HCT116 (cell line): ENCODE results near the gene PDE4A. TPM values are rescaled to one million over a fixed set of nuclear protein-coding genes. Genes with fewer than 3 reads are reported as not detected.

Experiments
- ATAC-seq: fragments of 200-7000 bp; cut with Tn5 transposase; 2 replicates; pipeline ENCODE4 v1.9.1; 2020; ENCODE audit warnings: mild to moderate bottlenecking, moderate library complexity
- BruUV-seq: library from RNA; stranded (reverse); fragments of 400-500 nt; replicated peaks from 2 replicates; lab custom pipeline; 2021; lab: Mats Ljungman, UMichigan
- CTCF ChIA-PET: fragments of 300-600 bp; sonication (Branson Sonifier 250); formaldehyde crosslinking; loops from one replicate; lab custom pipeline; 2021; ENCODE audit warnings: antibody characterized with exemption; lab: Charles Lee
- POLR2A ChIA-PET: fragments of 300-600, 350-600 bp; sonication (Branson Sonifier 250); formaldehyde crosslinking; loops from one replicate; lab custom pipeline; 2021; ENCODE audit warnings: antibody characterized with exemption; lab: Charles Lee
- RAD21 ChIA-PET, 2 experiments: fragments of 300-600 bp; sonication (Branson Sonifier 250); formaldehyde crosslinking; loops; one replicate each; lab custom pipeline; 2023; ENCODE audit warnings: low total read pairs in 2 of 2; ENCODE audit not compliant: uncharacterized antibody in 2 of 2, unreplicated experiment in 2 of 2, low non-redundant PET in 1 of 2; lab: Charles Lee
- DNase-seq: peaks from one replicate; pipeline ENCODE4 v3.0.0-alpha.2; 2010; ENCODE audit warnings: low read depth, low spot score
- H2AFZ ChIP-seq: fragments of 200-600 bp; shearing (Covaris generic), sonication (generic); 2 replicates; pipeline ENCODE4 v1.6.1; 2017; ENCODE audit warnings: low read depth, mixed run types, mixed read lengths, antibody characterized with exemption, low read length; ENCODE audit not compliant: poor library complexity, severe bottlenecking
- H3K27ac ChIP-seq: 2 replicates; pipeline ENCODE4 v1.5.1; 2012; ENCODE audit warnings: low read depth, low read length
- H3K27me3 ChIP-seq: fragments of 200-600 bp; sonication (generic); 2 replicates; pipeline ENCODE4 v1.6.1; 2016; ENCODE audit warnings: mixed run types, low read length, mixed read lengths; ENCODE audit not compliant: insufficient read depth
- H3K36me3 ChIP-seq, 2 experiments: fragments of 200-500 bp in 1 of 2; fragments of 200-600 bp in 1 of 2; sonication (Bioruptor generic) in 1 of 2; sonication (generic) in 1 of 2; 2 replicates each; pipeline versions ENCODE4 v1.5.1 to v1.6.1; 2014 to 2016; ENCODE audit warnings: low read length in 2 of 2, inconsistent platforms in 1 of 2, mixed read lengths in 1 of 2, mixed run types in 1 of 2; ENCODE audit not compliant: insufficient read depth in 2 of 2, control insufficient read depth in 1 of 2
- H3K4me1 ChIP-seq, 2 experiments: fragments of 200-600 bp in 1 of 2; sonication (generic) in 1 of 2; 2 replicates each; pipeline versions ENCODE4 v1.5.1 to v1.6.1; 2012 to 2017; ENCODE audit warnings: low read length in 2 of 2, inconsistent platforms in 1 of 2, mild to moderate bottlenecking in 1 of 2, mixed read lengths in 1 of 2, mixed run types in 1 of 2, moderate library complexity in 1 of 2; ENCODE audit not compliant: insufficient read depth in 2 of 2, control insufficient read depth in 1 of 2
- H3K4me2 ChIP-seq: fragments of 200-600 bp; sonication (generic); 2 replicates; pipeline ENCODE4 v1.6.1; 2017; ENCODE audit warnings: mixed run types, low read length, mixed read lengths
- H3K4me3 ChIP-seq, 2 experiments: fragments of 200-600 bp in 1 of 2; sonication (generic) in 1 of 2; replicated peaks in 1 of 2; 2 replicates each; pipeline ENCODE4 v1.5.1; 2011 to 2016; ENCODE audit warnings: low read length in 2 of 2, control low read depth in 1 of 2, low read depth in 1 of 2, mild to moderate bottlenecking in 1 of 2, mixed read lengths in 1 of 2, mixed run types in 1 of 2
- H3K79me2 ChIP-seq: fragments of 200-600 bp; sonication (generic); 2 replicates; pipeline ENCODE4 v1.6.1; 2017; ENCODE audit warnings: mild to moderate bottlenecking, mixed run types, low read length, moderate library complexity, mixed read lengths; ENCODE audit not compliant: insufficient read depth
- H3K9ac ChIP-seq: fragments of 200-600 bp; sonication (generic); 2 replicates; pipeline ENCODE4 v1.6.1; 2016; ENCODE audit warnings: low read length, mixed read lengths
- H3K9me2 ChIP-seq: fragments of 200-600 bp; sonication (generic), shearing (Covaris generic); 2 replicates; pipeline ENCODE4 v1.6.1; 2017; ENCODE audit warnings: mixed run types, mild to moderate bottlenecking, moderate library complexity; ENCODE audit not compliant: insufficient read depth
- H3K9me3 ChIP-seq, 2 experiments: fragments of 200-500 bp in 1 of 2; fragments of 200-600 bp in 1 of 2; sonication (Bioruptor generic) in 1 of 2; sonication (generic) in 1 of 2; 2 replicates each; pipeline ENCODE4 v1.6.1; 2014 to 2017; ENCODE audit warnings: low read length in 2 of 2, mixed read lengths in 2 of 2, inconsistent platforms in 1 of 2, low read depth in 1 of 2, mild to moderate bottlenecking in 1 of 2, mixed run types in 1 of 2, moderate library complexity in 1 of 2; ENCODE audit not compliant: control insufficient read depth in 1 of 2, insufficient read depth in 1 of 2
- H4K20me1 ChIP-seq: fragments of 200-600 bp; sonication (generic), shearing (Covaris generic); 2 replicates; pipeline ENCODE4 v1.6.1; 2017; ENCODE audit warnings: mixed run types, mild to moderate bottlenecking, moderate library complexity; ENCODE audit not compliant: insufficient read depth
- EGR1 ChIP-seq: IDR thresholded peaks from 2 replicates; pipeline ENCODE4 v1.6.1; 2012; ENCODE audit warnings: low read depth
- ELF1 ChIP-seq: IDR thresholded peaks from 2 replicates; pipeline ENCODE4 v1.6.1; 2012; ENCODE audit warnings: low read depth, borderline replicate concordance
- EZH2 ChIP-seq: fragments of 200-600 bp; sonication (generic); IDR thresholded peaks from 2 replicates; pipeline ENCODE4 v1.6.1; 2017; ENCODE audit warnings: antibody characterized with exemption, mixed run types
- EZH2phosphoT487 ChIP-seq: fragments of 200-600 bp; IDR thresholded peaks from 2 replicates; pipeline ENCODE4 v1.6.1; 2018; ENCODE audit warnings: antibody characterized with exemption, borderline replicate concordance
- JUND ChIP-seq: IDR thresholded peaks from 2 replicates; pipeline ENCODE4 v1.6.1; 2012
- MAX ChIP-seq: IDR thresholded peaks from 2 replicates; pipeline ENCODE4 v1.6.1; 2012
- POLR2A ChIP-seq: IDR thresholded peaks from 2 replicates; pipeline ENCODE4 v1.7.0; 2011; ENCODE audit warnings: borderline replicate concordance; ENCODE audit not compliant: insufficient read depth, insufficient read length; ENCODE audit errors: extremely low read depth
- POLR2AphosphoS5 ChIP-seq: IDR thresholded peaks from 2 replicates; pipeline ENCODE4 v1.6.1; 2011; ENCODE audit warnings: mild to moderate bottlenecking, low read depth, low read length, moderate library complexity
- TCF7L2 ChIP-seq: IDR thresholded peaks from 2 replicates; pipeline ENCODE4 v1.7.0; 2011; ENCODE audit warnings: borderline replicate concordance, inconsistent platforms; ENCODE audit not compliant: insufficient read depth, insufficient read length; ENCODE audit errors: extremely low read depth
- intact Hi-C: fragments of 100-400 bp; cut with micrococcal nuclease; formaldehyde crosslinking; loops from 2 replicates; pipeline ENCODE4 v1.10.0; 2022
- total RNA-seq: library from RNA; stranded (reverse); gene quantifications from one replicate; pipeline ENCODE4 v1.2.1, GENCODE V29; 2021; ENCODE audit not compliant: unreplicated experiment
- TF ChIP-seq, protein P1 (sequence below): IDR thresholded peaks from 2 replicates; pipeline ENCODE4 v1.6.1; 2012; ENCODE audit warnings: low read depth

The PDE4A gene
- total RNA-seq, 1 experiment from 2014 or later: 33.7 TPM

DNA sequence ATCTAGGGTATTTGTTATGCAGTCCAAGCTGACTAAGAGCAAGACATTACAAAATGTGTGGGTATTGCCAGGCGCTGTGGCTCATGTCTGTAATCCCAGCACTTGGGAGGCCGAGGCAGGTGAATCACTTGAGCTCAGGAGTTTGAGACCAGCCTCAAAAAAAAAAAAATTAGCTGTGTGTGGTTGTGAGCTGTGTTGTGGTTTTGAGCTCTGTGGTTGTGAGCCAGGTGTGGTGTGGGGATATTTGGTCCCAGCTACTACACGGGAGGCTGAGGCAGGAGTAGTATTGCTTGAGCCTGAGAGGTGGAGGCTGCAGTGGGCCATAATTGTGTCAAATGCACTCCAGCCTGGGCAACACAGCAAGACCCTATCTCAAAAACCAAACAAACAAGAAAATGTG is 88.4 kb downstream of the PDE4A start:
- intact Hi-C loops: loop anchor here (5.0 kb wide), 1 partner anchor 34 kb away; the partner anchor contains the start of gene ATG4D

More for the DNA sequence above, 88.4 kb downstream of the PDE4A start:
- Histone ChIP-seq H3K9me3 (no peaks in the 10 kb centered on the region), H3K9ac (no peak overlapping the region), H2AFZ (no peak overlapping the region), H4K20me1 (no peaks in the 10 kb centered on the region), H3K36me3 (no peaks in the 10 kb centered on the region), H3K4me1 (peaks cover 13 to 25% of the 10 kb centered on the region in 2 experiments), H3K79me2 (no peaks in the 10 kb centered on the region), H3K4me2 (no peak overlapping the region), H3K4me3 (no peak overlapping the region), H3K9me2 (no peaks in the 10 kb centered on the region), H3K27ac (no peak overlapping the region), H3K27me3 (no peaks in the 10 kb centered on the region)
- DNase-seq: no peak
- POLR2A ChIA-PET: interaction anchor here (0.7 kb wide), 1 partner anchor 10 kb away, joined by 3 read pairs; no protein-coding TSS in a partner anchor
- TF ChIP-seq EZH2 (no peak), TCF7L2 (no peak), EZH2phosphoT487 (no peak), POLR2A (no peak), JUND (no peak), MAX (no peak), EGR1 (no peak), POLR2AphosphoS5 (no peak), ELF1 (no peak)
- TF ChIP-seq, protein P1, sequence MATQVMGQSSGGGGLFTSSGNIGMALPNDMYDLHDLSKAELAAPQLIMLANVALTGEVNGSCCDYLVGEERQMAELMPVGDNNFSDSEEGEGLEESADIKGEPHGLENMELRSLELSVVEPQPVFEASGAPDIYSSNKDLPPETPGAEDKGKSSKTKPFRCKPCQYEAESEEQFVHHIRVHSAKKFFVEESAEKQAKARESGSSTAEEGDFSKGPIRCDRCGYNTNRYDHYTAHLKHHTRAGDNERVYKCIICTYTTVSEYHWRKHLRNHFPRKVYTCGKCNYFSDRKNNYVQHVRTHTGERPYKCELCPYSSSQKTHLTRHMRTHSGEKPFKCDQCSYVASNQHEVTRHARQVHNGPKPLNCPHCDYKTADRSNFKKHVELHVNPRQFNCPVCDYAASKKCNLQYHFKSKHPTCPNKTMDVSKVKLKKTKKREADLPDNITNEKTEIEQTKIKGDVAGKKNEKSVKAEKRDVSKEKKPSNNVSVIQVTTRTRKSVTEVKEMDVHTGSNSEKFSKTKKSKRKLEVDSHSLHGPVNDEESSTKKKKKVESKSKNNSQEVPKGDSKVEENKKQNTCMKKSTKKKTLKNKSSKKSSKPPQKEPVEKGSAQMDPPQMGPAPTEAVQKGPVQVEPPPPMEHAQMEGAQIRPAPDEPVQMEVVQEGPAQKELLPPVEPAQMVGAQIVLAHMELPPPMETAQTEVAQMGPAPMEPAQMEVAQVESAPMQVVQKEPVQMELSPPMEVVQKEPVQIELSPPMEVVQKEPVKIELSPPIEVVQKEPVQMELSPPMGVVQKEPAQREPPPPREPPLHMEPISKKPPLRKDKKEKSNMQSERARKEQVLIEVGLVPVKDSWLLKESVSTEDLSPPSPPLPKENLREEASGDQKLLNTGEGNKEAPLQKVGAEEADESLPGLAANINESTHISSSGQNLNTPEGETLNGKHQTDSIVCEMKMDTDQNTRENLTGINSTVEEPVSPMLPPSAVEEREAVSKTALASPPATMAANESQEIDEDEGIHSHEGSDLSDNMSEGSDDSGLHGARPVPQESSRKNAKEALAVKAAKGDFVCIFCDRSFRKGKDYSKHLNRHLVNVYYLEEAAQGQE: no peak
- CTCF ChIA-PET: interaction anchor here (0.9 kb wide), 1 partner anchor 9 kb away, joined by 3 read pairs; the partner anchor contains the start of gene S1PR5
- no TSS peak for BruUV-seq
- ATAC-seq: no peak
- RAD21 ChIA-PET: no interaction called here
